GM12872 (cell line): ENCODE data around the gene VEZT.

Experiments
- CTCF ChIP-seq: IDR thresholded peaks from 3 replicates; pipeline ENCODE4 v1.5.1; 2011; ENCODE audit warnings: low read depth, mild to moderate bottlenecking, low read length, moderate library complexity; ENCODE audit not compliant: insufficient read depth

The VEZT gene

DNA sequence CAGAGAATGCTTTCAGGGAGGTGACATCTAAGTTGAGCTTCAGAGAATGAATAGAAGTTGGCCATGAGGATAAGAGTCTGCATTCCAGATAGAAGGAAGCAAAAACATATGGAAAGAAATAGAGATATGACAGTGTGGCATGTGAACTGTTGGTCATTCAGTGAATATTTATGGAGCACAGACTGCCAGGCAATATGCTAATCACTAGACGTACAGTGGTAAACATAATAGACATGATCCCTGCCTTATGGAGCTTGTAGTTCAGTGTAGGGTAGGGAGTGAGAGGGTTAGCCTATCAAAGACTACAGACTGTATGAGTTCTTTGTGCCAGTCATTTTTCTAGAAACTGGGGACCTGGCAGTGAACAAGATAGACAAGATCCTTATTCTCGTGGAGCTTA is 53.9 kb downstream of the VEZT start:
- no peak for TF ChIP-seq CTCF

- TF ChIP-seq CTCF, result no peak
Measured at GRCh38 chr12:95277139-95277538, 59.5 kb downstream of the VEZT start.

GRCh38 chr12:95279856-95280255 is 62.2 kb downstream of the VEZT start:
- TF ChIP-seq CTCF, result no peak

GRCh38 chr12:95282266-95282665 is 64.7 kb downstream of the VEZT start:
- no peak for TF ChIP-seq CTCF

DNA sequence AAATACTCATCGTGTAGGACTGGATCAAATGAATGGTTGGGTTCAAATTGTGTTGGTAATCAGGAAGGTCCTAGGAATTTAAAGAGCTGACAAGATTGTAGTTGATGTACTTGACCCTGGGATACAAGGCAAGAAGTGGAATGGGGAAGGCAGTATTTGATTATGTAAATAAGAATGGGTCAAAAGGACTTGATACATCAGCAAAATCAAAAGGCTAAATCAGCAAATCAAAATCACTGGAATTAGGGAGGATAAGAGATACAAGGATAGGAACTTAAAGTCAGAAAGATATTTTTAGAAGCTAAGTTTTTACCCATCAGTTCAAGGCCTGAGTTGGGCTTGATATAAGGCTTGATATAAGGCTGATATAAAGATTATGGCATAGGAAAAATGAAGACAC is 65.8 kb downstream of the VEZT start:
- no peak for TF ChIP-seq CTCF

DNA sequence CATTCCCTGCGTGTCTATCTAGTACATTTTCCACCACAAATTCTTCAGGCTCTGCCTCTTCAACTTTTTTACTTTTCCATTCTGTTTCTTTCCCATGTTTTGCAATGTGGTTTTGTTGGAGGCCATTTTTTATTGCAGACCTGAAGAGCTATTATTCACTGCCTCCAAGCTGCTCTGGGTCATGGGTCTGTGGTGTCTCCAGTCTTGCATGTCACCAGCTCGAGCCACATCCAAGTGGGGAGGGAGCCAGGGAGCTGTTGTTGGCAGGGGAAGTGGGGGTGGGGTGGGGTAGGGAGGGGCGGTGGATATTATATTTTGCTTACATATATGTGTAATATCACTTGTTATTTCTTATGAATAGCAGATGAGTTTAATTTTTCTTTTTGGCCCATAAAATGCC is 69.1 kb downstream of the VEZT start:
- TF ChIP-seq CTCF, result no peak

DNA sequence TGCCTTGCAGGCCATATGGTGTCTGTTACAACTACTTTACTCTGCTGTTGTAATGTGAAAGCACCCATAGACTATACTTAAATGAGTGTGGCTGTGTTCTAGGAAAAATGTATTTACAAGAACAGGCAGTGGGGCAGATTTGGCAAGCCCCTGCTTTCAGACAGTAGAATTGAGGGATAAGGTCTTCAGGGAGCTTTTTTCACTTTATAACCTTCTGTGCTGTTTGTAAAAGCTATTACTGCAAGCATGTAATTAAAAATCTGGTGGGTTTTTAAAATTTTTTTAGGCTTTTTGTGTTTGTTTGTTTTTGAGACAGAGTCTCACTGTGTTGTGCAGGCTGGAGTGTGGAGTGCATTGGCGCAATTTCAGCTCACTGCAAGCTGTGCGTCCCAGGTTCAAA is 73.9 kb downstream of the VEZT start:
- no peak for TF ChIP-seq CTCF

GRCh38 chr12:95298916-95299315 is 81.3 kb downstream of the VEZT start:
- no peak for TF ChIP-seq CTCF
